HCT116 (cell line): Measurements from ENCODE around the gene PDE6C.

ENCODE experiments used
- POLR2AphosphoS5 ChIP-seq: IDR thresholded peaks from 2 replicates; pipeline ENCODE4 v1.6.1; 2011; ENCODE audit warnings: mild to moderate bottlenecking, low read depth, low read length, moderate library complexity
- TCF7L2 ChIP-seq: IDR thresholded peaks from 2 replicates; pipeline ENCODE4 v1.7.0; 2011; ENCODE audit warnings: borderline replicate concordance, inconsistent platforms; ENCODE audit not compliant: insufficient read depth, insufficient read length; ENCODE audit errors: extremely low read depth
- TF ChIP-seq, protein P1 (sequence below), 3 experiments: fragments of 200-600 bp in 1 of 3; sonication (generic) in 1 of 3; IDR thresholded peaks in 2 of 3; conservative IDR thresholded peaks in 1 of 3; 2 replicates each; pipeline ENCODE4 v1.5.1; 2012 to 2017; ENCODE audit warnings: low read depth in 2 of 3, low read length in 2 of 3, antibody characterized with exemption in 1 of 3, borderline replicate concordance in 1 of 3, control low read depth in 1 of 3, mild to moderate bottlenecking in 1 of 3, mixed read lengths in 1 of 3, mixed run types in 1 of 3, moderate library complexity in 1 of 3; ENCODE audit not compliant: insufficient read depth in 1 of 3
- TF ChIP-seq, protein P2 (sequence below): IDR thresholded peaks from 2 replicates; pipeline ENCODE4 v1.6.1; 2012

DNA sequence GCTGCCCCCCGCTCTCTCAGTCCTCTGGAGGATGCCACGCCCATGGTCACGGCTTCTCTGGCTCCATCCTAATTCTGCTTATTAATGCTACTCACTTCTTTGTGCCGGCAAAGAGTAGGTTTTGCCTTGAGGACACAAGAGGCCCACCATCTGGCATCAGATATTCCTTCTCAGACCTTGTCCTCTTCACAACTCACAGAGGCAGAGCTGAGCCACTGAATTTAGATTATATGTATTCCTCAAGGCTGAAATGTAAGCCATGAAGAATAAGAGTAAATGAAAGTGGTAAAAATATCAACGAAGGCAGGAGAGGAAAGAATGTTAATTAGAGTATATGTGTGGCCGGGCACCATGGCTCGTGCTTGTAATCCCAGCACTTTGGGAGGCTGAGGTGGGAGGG lies 17.8 kb upstream of the PDE6C start:
- TF ChIP-seq TCF7L2: no peak
- TF ChIP-seq, protein P1, sequence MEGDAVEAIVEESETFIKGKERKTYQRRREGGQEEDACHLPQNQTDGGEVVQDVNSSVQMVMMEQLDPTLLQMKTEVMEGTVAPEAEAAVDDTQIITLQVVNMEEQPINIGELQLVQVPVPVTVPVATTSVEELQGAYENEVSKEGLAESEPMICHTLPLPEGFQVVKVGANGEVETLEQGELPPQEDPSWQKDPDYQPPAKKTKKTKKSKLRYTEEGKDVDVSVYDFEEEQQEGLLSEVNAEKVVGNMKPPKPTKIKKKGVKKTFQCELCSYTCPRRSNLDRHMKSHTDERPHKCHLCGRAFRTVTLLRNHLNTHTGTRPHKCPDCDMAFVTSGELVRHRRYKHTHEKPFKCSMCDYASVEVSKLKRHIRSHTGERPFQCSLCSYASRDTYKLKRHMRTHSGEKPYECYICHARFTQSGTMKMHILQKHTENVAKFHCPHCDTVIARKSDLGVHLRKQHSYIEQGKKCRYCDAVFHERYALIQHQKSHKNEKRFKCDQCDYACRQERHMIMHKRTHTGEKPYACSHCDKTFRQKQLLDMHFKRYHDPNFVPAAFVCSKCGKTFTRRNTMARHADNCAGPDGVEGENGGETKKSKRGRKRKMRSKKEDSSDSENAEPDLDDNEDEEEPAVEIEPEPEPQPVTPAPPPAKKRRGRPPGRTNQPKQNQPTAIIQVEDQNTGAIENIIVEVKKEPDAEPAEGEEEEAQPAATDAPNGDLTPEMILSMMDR (IDR thresholded peaks at IDR 0.05 in 2 of 3, conservative IDR thresholded peaks at IDR 0.05 in 1 of 3; ENCODE audit: borderline replicate concordance in 1 of 3, insufficient read depth in 1 of 3, low read depth in 2 of 3, low read length in 2 of 3): no peak
- TF ChIP-seq POLR2AphosphoS5: no peak
- TF ChIP-seq, protein P2, sequence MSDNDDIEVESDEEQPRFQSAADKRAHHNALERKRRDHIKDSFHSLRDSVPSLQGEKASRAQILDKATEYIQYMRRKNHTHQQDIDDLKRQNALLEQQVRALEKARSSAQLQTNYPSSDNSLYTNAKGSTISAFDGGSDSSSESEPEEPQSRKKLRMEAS: no peak
